ENCODE data around the gene GFM2. TPM values are rescaled to one million over a fixed set of nuclear protein-coding genes. Genes with fewer than 3 reads are reported as not detected.
"Not testable (repeated sequence)": the region's sequence is repeated elsewhere in the genome, so short reads cannot be mapped to it uniquely, and the experiment has no call there.

The GFM2 gene
- total and polyA plus RNA-seq, 2 of the 8 experiments (the other 6 are each of a cell fraction or from before 2014, with no cell fraction given): 17.8 to 30.6 TPM

DNA sequence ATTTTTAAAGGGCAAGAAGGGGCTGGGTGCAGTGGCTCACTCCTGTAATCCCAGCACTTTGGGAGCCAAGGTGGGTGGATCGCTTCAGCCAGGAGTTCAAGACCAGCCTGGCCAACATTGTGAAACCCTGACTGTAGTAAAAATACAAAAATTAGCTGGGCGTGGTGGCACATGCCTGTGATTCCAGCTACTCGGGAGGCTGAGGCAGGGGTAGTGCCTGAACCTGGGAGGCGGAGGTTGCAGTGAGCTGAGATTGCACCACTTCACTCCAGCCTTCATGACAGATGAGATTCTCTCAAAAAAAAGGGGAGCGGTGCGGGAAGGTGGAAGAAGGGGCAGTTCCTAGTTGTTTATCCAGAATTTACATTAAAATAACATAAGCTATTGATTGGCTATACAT, 90.5 kb downstream of the GFM2 start:
- H3K4me2 ChIP-seq (ENCODE audit: insufficient read depth in 1 of 2, low read depth in 2 of 2, low read length in 2 of 2); H3K18ac ChIP-seq (ENCODE audit: extremely low read depth, low read length); H3K79me1 ChIP-seq (ENCODE audit: low read depth, low read length); FAIRE-seq; H3K23me2 ChIP-seq (ENCODE audit: low read depth, low read length); H3K27ac ChIP-seq (ENCODE audit: low read depth, low read length); H3K4ac ChIP-seq (replicated peaks; ENCODE audit: insufficient read length, low read depth, low read length); H3K27me3 ChIP-seq (replicated peaks in 1 of 4; ENCODE audit: control insufficient read depth in 3 of 4, extremely low read depth in 1 of 4, insufficient read depth in 3 of 4, low read length in 3 of 4); H3K56ac ChIP-seq (replicated peaks; ENCODE audit: insufficient read length, low read depth, low read length); H4K8ac ChIP-seq (ENCODE audit: extremely low read depth, insufficient read depth, low read length); H3K36me3 ChIP-seq (ENCODE audit: control insufficient read depth in 2 of 4, insufficient read depth in 4 of 4, low read length in 3 of 4); H2AFZ ChIP-seq (ENCODE audit: low read length); H3K4me1 ChIP-seq (replicated peaks in 1 of 4; ENCODE audit: control insufficient read depth in 3 of 4, insufficient read depth in 4 of 4, low read length in 3 of 4); H2BK12ac ChIP-seq (ENCODE audit: low read depth, low read length); H3K14ac ChIP-seq (ENCODE audit: insufficient read length); H2AK5ac ChIP-seq (ENCODE audit: low read depth, low read length); H2BK5ac ChIP-seq (ENCODE audit: low read depth, low read length); H4K20me1 ChIP-seq (replicated peaks in 1 of 2; ENCODE audit: control insufficient read depth in 1 of 2, insufficient read depth in 2 of 2, low read length in 2 of 2); H3K23ac ChIP-seq (ENCODE audit: insufficient read length); H2BK20ac ChIP-seq (ENCODE audit: low read length); H3K4me3 ChIP-seq (ENCODE audit: extremely low read depth in 1 of 4, insufficient read depth in 2 of 4, low read depth in 3 of 4, low read length in 4 of 4); H3K9me3 ChIP-seq (ENCODE audit: insufficient read depth in 2 of 2, low read depth in 1 of 2, low read length in 1 of 2); H3K79me2 ChIP-seq (ENCODE audit: control insufficient read depth in 1 of 2, insufficient read depth in 2 of 2, low read length in 2 of 2); H4K5ac ChIP-seq (ENCODE audit: insufficient read length, low read depth, low read length); H2BK15ac ChIP-seq (ENCODE audit: low read length); H2BK120ac ChIP-seq (replicated peaks; ENCODE audit: low read depth, low read length); H3K9ac ChIP-seq (replicated peaks in 1 of 4; ENCODE audit: extremely low read depth in 1 of 4, low read depth in 3 of 4, low read length in 3 of 4); H4K91ac ChIP-seq (replicated peaks; ENCODE audit: insufficient read length, low read length); DNase-seq (ENCODE audit: low read depth in 1 of 2, low spot score in 2 of 2): not testable (repeated sequence)
- ChIA-PET POLR2A (ENCODE audit: partially characterized antibody) (interaction anchor here (1.6 kb wide), 1 partner anchor 9 kb away, joined by 6 read pairs; the partner anchor contains the start of gene HEXB), CTCF (ENCODE audit: partially characterized antibody) (interaction anchor here (0.9 to 1.3 kb wide), 4 partner anchors 9 to 592 kb away, joined by 3 to 5 read pairs (median 3); no protein-coding TSS in a partner anchor)
- WGBS, 2 experiments (ENCODE audit: extremely low coverage in 1 of 2, insufficient coverage in 1 of 2, insufficient read length in 1 of 2, insufficient replicate concordance in 2 of 2, low coverage in 1 of 2, low lambda C conversion rate in 2 of 2, missing lambda C conversion rate in 1 of 2): 87% methylated on average over 6 of the region's 6 CpGs; no CpG with 5 or more reads in 1 of the 2 experiments
